IMR-90 (cell line): Measurements from ENCODE around the gene CALHM3. TPM values are rescaled to one million over a fixed set of nuclear protein-coding genes. Genes with fewer than 3 reads are reported as not detected.

Experiments
- ATAC-seq: fragments of 200-7000 bp; cut with Tn5 transposase; 2 replicates; pipeline ENCODE4 v1.9.1; 2020; ENCODE audit warnings: low read depth, mild to moderate bottlenecking, moderate library complexity
- BruUV-seq: library from RNA; stranded (reverse); fragments of 400-500 nt; replicated peaks from 2 replicates; lab custom pipeline; 2021; lab: Mats Ljungman, UMichigan
- CTCF ChIA-PET: fragments of 300-600 bp; formaldehyde crosslinking; extraction: SDS; loops from one replicate; lab custom pipeline; 2021; ENCODE audit warnings: antibody characterized with exemption; lab: Yijun Ruan, JAX
- POLR2A ChIA-PET: fragments of 300-600 bp; sonication (Branson Sonifier 250); formaldehyde crosslinking; loops from one replicate; lab custom pipeline; 2022; ENCODE audit warnings: antibody characterized with exemption; ENCODE audit not compliant: unreplicated experiment; lab: Charles Lee
- DNase-seq: peaks from one replicate; pipeline ENCODE4 v3.0.0; 2013
- H2AFZ ChIP-seq: replicated peaks from 2 replicates; pipeline ENCODE3; 2013; ENCODE audit warnings: low read length, mild to moderate bottlenecking; ENCODE audit not compliant: poor library complexity
- H2AK5ac ChIP-seq: 2 replicates; pipeline ENCODE4 v1.6.1; 2013; ENCODE audit warnings: low read depth, low read length, inconsistent platforms
- H2AK9ac ChIP-seq: replicated peaks from 2 replicates; pipeline ENCODE3; 2013; ENCODE audit warnings: mild to moderate bottlenecking, low read depth, low read length, moderate library complexity; ENCODE audit not compliant: poor library complexity
- H2BK120ac ChIP-seq: 2 replicates; pipeline ENCODE4 v1.6.1; 2013; ENCODE audit warnings: low read depth, low read length, inconsistent platforms
- H2BK15ac ChIP-seq: 3 replicates; pipeline ENCODE4 v1.6.1; 2013; ENCODE audit warnings: low read depth, low read length, inconsistent platforms
- H2BK20ac ChIP-seq: 2 replicates; pipeline ENCODE4 v1.6.1; 2013; ENCODE audit warnings: low read depth, mild to moderate bottlenecking, inconsistent platforms, low read length, moderate library complexity
- H2BK5ac ChIP-seq: 2 replicates; pipeline ENCODE4 v1.6.1; 2013; ENCODE audit warnings: mild to moderate bottlenecking, low read depth, low read length, inconsistent platforms; ENCODE audit not compliant: poor library complexity, severe bottlenecking
- H3K14ac ChIP-seq: replicated peaks from 2 replicates; pipeline ENCODE4 v1.6.1; 2013; ENCODE audit warnings: low read depth, low read length, inconsistent platforms
- H3K18ac ChIP-seq: 2 replicates; pipeline ENCODE4 v1.6.1; 2013; ENCODE audit warnings: low read depth, low read length, control low read depth
- H3K23ac ChIP-seq: 2 replicates; pipeline ENCODE4 v1.6.1; 2013; ENCODE audit warnings: low read depth, low read length, inconsistent platforms
- H3K27ac ChIP-seq: 2 replicates; pipeline ENCODE4 v1.5.1; 2013; ENCODE audit warnings: mild to moderate bottlenecking, control low read depth, low read length; ENCODE audit not compliant: insufficient read depth
- H3K27me3 ChIP-seq: 2 replicates; pipeline ENCODE4 v1.6.1; 2013; ENCODE audit warnings: low read length; ENCODE audit not compliant: control insufficient read depth, insufficient read depth
- H3K36me3 ChIP-seq: 2 replicates; pipeline ENCODE4 v1.6.1; 2013; ENCODE audit warnings: low read length, mixed read lengths; ENCODE audit not compliant: control insufficient read depth, insufficient read depth
- H3K4ac ChIP-seq: 2 replicates; pipeline ENCODE4 v1.6.1; 2013; ENCODE audit warnings: low read depth, low read length, inconsistent platforms
- H3K4me1 ChIP-seq: 2 replicates; pipeline ENCODE4 v1.6.1; 2013; ENCODE audit warnings: low read length, mixed read lengths; ENCODE audit not compliant: control insufficient read depth, insufficient read depth
- H3K4me2 ChIP-seq: 2 replicates; pipeline ENCODE4 v1.6.1; 2013; ENCODE audit warnings: low read depth, mild to moderate bottlenecking, control low read depth, low read length, moderate library complexity
- H3K4me3 ChIP-seq: 2 replicates; pipeline ENCODE4 v1.5.1; 2013; ENCODE audit warnings: low read depth, mild to moderate bottlenecking, control low read depth, low read length, moderate library complexity; ENCODE audit not compliant: insufficient read depth
- H3K56ac ChIP-seq: 2 replicates; pipeline ENCODE4 v1.6.1; 2013; ENCODE audit warnings: low read length, inconsistent platforms; ENCODE audit not compliant: insufficient read depth; ENCODE audit errors: extremely low read depth
- H3K79me1 ChIP-seq, 2 experiments: 2 replicates each; pipeline ENCODE4 v1.6.1; 2013; ENCODE audit warnings: low read length in 2 of 2, inconsistent platforms in 1 of 2, low read depth in 1 of 2
- H3K9ac ChIP-seq: 2 replicates; pipeline ENCODE4 v1.6.1; 2013; ENCODE audit warnings: low read depth, low read length, control low read depth
- H3K9me1 ChIP-seq: 2 replicates; pipeline ENCODE4 v1.6.1; 2013; ENCODE audit warnings: low read length, inconsistent platforms; ENCODE audit not compliant: insufficient read depth
- H3K9me3 ChIP-seq: 2 replicates; pipeline ENCODE4 v1.6.1; 2013; ENCODE audit warnings: low read length; ENCODE audit not compliant: control insufficient read depth, insufficient read depth
- H4K20me1 ChIP-seq: 2 replicates; pipeline ENCODE4 v1.6.1; 2013; ENCODE audit warnings: low read length, inconsistent platforms; ENCODE audit not compliant: insufficient read depth
- H4K5ac ChIP-seq: 2 replicates; pipeline ENCODE4 v1.6.1; 2013; ENCODE audit warnings: mild to moderate bottlenecking, low read depth, low read length, control low read depth
- H4K8ac ChIP-seq, 2 experiments: 2 replicates each; pipeline ENCODE4 v1.6.1; 2013; ENCODE audit warnings: low read depth in 2 of 2, low read length in 2 of 2, control low read depth in 1 of 2, inconsistent platforms in 1 of 2
- H4K91ac ChIP-seq: 2 replicates; pipeline ENCODE4 v1.6.1; 2013; ENCODE audit warnings: low read depth, low read length, inconsistent platforms; ENCODE audit not compliant: insufficient read depth
- BHLHE40 ChIP-seq: fragments of 150-350 bp; IDR thresholded peaks from 2 replicates; pipeline ENCODE4 v1.6.1; 2016; ENCODE audit warnings: mild to moderate bottlenecking, low read depth, low read length
- CEBPB ChIP-seq: IDR thresholded peaks from 2 replicates; pipeline ENCODE4 v1.6.1; 2012; ENCODE audit warnings: low read depth, low read length, improper control_type of control experiment
- CHD1 ChIP-seq: IDR thresholded peaks from 2 replicates; pipeline ENCODE4 v1.6.1; 2012; ENCODE audit warnings: low read depth, low read length, improper control_type of control experiment
- CTCF ChIP-seq: conservative IDR thresholded peaks from 2 replicates; pipeline ENCODE4 v1.5.1; 2012; ENCODE audit warnings: mild to moderate bottlenecking, low read depth, low read length, improper control_type of control experiment
- ELK1 ChIP-seq: fragments of 150-350 bp; IDR thresholded peaks from 2 replicates; pipeline ENCODE4 v1.6.1; 2016; ENCODE audit warnings: low read depth, mild to moderate bottlenecking, low read length, moderate library complexity, borderline replicate concordance
- FOS ChIP-seq: fragments of 150-350 bp; IDR thresholded peaks from 2 replicates; pipeline ENCODE4 v1.6.1; 2016; ENCODE audit warnings: low read depth, low read length
- MAFK ChIP-seq: IDR thresholded peaks from 2 replicates; pipeline ENCODE4 v1.6.1; 2012; ENCODE audit warnings: low read depth, low read length, improper control_type of control experiment
- MAZ ChIP-seq: IDR thresholded peaks from 2 replicates; pipeline ENCODE4 v1.6.1; 2012; ENCODE audit warnings: low read depth, mild to moderate bottlenecking, low read length, improper control_type of control experiment, moderate library complexity, borderline replicate concordance
- MXI1 ChIP-seq: IDR thresholded peaks from 2 replicates; pipeline ENCODE4 v1.6.1; 2012; ENCODE audit warnings: low read depth, mild to moderate bottlenecking, low read length, moderate library complexity, borderline replicate concordance
- NFE2L2 ChIP-seq: fragments of 150-350 bp; IDR thresholded peaks from 2 replicates; pipeline ENCODE4 v1.6.1; 2016; ENCODE audit warnings: low read depth, mild to moderate bottlenecking, low read length
- POLR2A ChIP-seq: IDR thresholded peaks from 2 replicates; pipeline ENCODE4 v1.6.1; 2012; ENCODE audit warnings: mild to moderate bottlenecking, low read depth, low read length
- RAD21 ChIP-seq: IDR thresholded peaks from 2 replicates; pipeline ENCODE4 v1.6.1; 2012; ENCODE audit warnings: low read length, improper control_type of control experiment
- RCOR1 ChIP-seq: IDR thresholded peaks from 2 replicates; pipeline ENCODE4 v1.6.1; 2012; ENCODE audit warnings: mild to moderate bottlenecking, low read length, improper control_type of control experiment; ENCODE audit not compliant: insufficient replicate concordance
- RFX5 ChIP-seq: IDR thresholded peaks from 2 replicates; pipeline ENCODE4 v1.8.0; 2012; ENCODE audit warnings: low read depth, mild to moderate bottlenecking, low read length, moderate library complexity
- USF2 ChIP-seq: fragments of 150-350 bp; IDR thresholded peaks from 2 replicates; pipeline ENCODE4 v1.6.1; 2017; ENCODE audit warnings: mild to moderate bottlenecking, antibody characterized with exemption, low read length, low read depth
- WGBS, 2 experiments: methylation state at CpG; one replicate each; pipeline versions ENCODE4 v1.1.5 to v1.1.7; 2013; ENCODE audit warnings: missing lambda C conversion rate in 2 of 2; ENCODE audit not compliant: insufficient read length in 1 of 2; ENCODE audit errors: extremely low coverage in 2 of 2; 5-methylcytosine and 5-hydroxymethylcytosine counted together
- dilution Hi-C: fragments of 300-500 bp; cut with HindIII; formaldehyde crosslinking; loops from one replicate; pipeline ENCODE4 v1.14.3; 2018; ENCODE audit warnings: low sequenced_read_pairs; ENCODE audit not compliant: unreplicated experiment
- in situ Hi-C: fragments of 300-500 bp; cut with MboI; formaldehyde crosslinking; loops from 3 replicates; pipeline ENCODE4 v1.14.3; 2019; ENCODE audit warnings: low sequenced_read_pairs, inconsistent platforms, mixed read lengths
- intact Hi-C: fragments of 100-400 bp; cut with micrococcal nuclease; formaldehyde crosslinking; loops from 2 replicates; pipeline ENCODE4 v1.10.0; 2022
- polyA plus RNA-seq, 3 experiments: library from polyadenylated mRNA; depleted of rRNA; stranded (reverse); fragments of >200 nt; gene quantifications; 2 replicates each; pipeline ENCODE4 v1.2.3, GENCODE V29; 2012; ENCODE audit warnings: low replicate concordance in 1 of 3
- total RNA-seq: library from RNA; depleted of rRNA; stranded (reverse); fragments of >200 nt; gene quantifications from 2 replicates; pipeline ENCODE4 v1.2.3, GENCODE V29; 2012

Gene CALHM3
- total and polyA plus RNA-seq, 2 of the 4 experiments (the other 2 are of a cell fraction): not detected

GRCh38 chr10:103502849-103503660 is 24.0 kb upstream of the CALHM3 start:
- ChIA-PET POLR2A (interaction anchor here (0.6 kb wide), 1 partner anchor 135 kb away, joined by 3 read pairs; the partner anchor contains the start of gene TAF5), CTCF (no interaction called here)
- DNase-seq (no peak), ATAC-seq (no peak)
- Histone ChIP-seq H2BK120ac (no peak overlapping the region), H2BK15ac (no peak overlapping the region), H4K5ac (no peak overlapping the region), H3K4me2 (no peak overlapping the region), H3K56ac (no peak overlapping the region), H3K9ac (no peak overlapping the region), H4K8ac (no peak overlapping the region), H2BK20ac (no peak overlapping the region), H3K4ac (no peak overlapping the region), H3K14ac (no peak overlapping the region), H2AK5ac (no peak overlapping the region), H3K36me3 (no peaks in the 10 kb centered on the region), H4K91ac (no peak overlapping the region), H2AFZ (no peak overlapping the region), H3K79me1 (no peaks in the 10 kb centered on the region), H3K9me3 (no peaks in the 10 kb centered on the region), H3K18ac (no peak overlapping the region), H3K27ac (no peak overlapping the region), H3K9me1 (no peaks in the 10 kb centered on the region; the same call in 1 of the 2 replicates), H2AK9ac (no peak overlapping the region), H3K27me3 (peaks cover 72% of the 10 kb centered on the region), H4K20me1 (peaks cover 41% of the 10 kb centered on the region; the same call in 1 of the 2 replicates), H3K4me1 (0 out of 2 replicates have a peak, but pooled peaks cover 2% of the 10 kb centered on the region), H3K23ac (no peak overlapping the region), H2BK5ac (no peak overlapping the region), H3K4me3 (no peak overlapping the region)
- WGBS, 2 experiments: 51% methylated on average over 8 of the region's 13 CpGs; no CpG with 5 or more reads in 1 of the 2 experiments
- in situ Hi-C loops (no loop called here), dilution Hi-C loops (no loop called here), intact Hi-C loops (no loop called here)
- no TSS peak for BruUV-seq
- no peak for TF ChIP-seq CEBPB
- TF ChIP-seq RFX5: no peak
- no peak for TF ChIP-seq MAFK
- TF ChIP-seq FOS: no peak
- no peak for TF ChIP-seq NFE2L2
- no peak for TF ChIP-seq MAZ
- no peak for TF ChIP-seq CTCF
- no peak for TF ChIP-seq MXI1
- TF ChIP-seq CHD1: no peak
- no peak for TF ChIP-seq ELK1
- no peak for TF ChIP-seq POLR2A
- TF ChIP-seq BHLHE40: no peak
- no peak for TF ChIP-seq RAD21
- no peak for TF ChIP-seq USF2
- no peak for TF ChIP-seq RCOR1
